ENCODE measurements around the gene STRADA. TPM values are rescaled to one million over a fixed set of nuclear protein-coding genes. Genes with fewer than 3 reads are reported as not detected.
A peak's percentile ranks its signal among the peaks of the same experiment; 100 is the strongest.

STRADA gene
- total RNA-seq, 2 donors from 2014 or later, result 15.6 to 19.9 TPM

GRCh38 chr17:63753215-63753614 is 11.6 kb upstream of the STRADA start:
- Histone ChIP-seq H3K4me1 (no peaks in the 10 kb centered on the region), H3K9ac (ENCODE audit: low read depth in 2 of 2, low read length in 2 of 2) (no peak overlapping the region), H3K4me3 (no peak overlapping the region), H3K27me3 (no peaks in the 10 kb centered on the region), H3K9me3 (no peaks in the 10 kb centered on the region), H3K27ac (no peak overlapping the region), H3K36me3 (no peaks in the 10 kb centered on the region)
- TF ChIP-seq, protein P1, sequence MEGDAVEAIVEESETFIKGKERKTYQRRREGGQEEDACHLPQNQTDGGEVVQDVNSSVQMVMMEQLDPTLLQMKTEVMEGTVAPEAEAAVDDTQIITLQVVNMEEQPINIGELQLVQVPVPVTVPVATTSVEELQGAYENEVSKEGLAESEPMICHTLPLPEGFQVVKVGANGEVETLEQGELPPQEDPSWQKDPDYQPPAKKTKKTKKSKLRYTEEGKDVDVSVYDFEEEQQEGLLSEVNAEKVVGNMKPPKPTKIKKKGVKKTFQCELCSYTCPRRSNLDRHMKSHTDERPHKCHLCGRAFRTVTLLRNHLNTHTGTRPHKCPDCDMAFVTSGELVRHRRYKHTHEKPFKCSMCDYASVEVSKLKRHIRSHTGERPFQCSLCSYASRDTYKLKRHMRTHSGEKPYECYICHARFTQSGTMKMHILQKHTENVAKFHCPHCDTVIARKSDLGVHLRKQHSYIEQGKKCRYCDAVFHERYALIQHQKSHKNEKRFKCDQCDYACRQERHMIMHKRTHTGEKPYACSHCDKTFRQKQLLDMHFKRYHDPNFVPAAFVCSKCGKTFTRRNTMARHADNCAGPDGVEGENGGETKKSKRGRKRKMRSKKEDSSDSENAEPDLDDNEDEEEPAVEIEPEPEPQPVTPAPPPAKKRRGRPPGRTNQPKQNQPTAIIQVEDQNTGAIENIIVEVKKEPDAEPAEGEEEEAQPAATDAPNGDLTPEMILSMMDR (IDR thresholded peaks at IDR 0.05), result no peak
- intact Hi-C loops (cut with DNase I), result no loop called here
- DNase-seq, result no peak

DNA sequence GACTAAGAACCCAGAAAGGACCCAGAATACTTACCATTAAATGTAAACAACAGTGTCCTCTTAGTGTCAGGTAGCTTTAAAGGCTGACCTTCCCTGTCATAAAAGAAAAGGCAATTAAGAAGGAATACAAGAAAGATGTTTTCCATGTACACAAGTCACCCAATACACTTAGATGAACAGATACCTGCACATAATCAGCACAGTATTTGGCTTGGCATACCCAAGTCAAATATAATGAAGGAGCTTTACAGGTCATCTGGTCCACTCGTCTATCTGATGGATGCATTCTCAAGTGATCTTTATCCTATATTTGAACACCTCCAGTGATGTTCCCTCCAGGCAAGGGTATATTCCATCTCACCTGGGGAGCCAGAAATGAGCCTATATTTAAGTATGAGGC is 11.1 kb upstream of the STRADA start:
- H3K9me3 ChIP-seq, result no peaks in the 10 kb centered on the region
- H3K9ac ChIP-seq (ENCODE audit: low read depth in 2 of 2, low read length in 2 of 2), result no peak overlapping the region
- H3K27ac ChIP-seq, result no peak overlapping the region
- TF ChIP-seq, protein P1 (IDR thresholded peaks at IDR 0.05), result no peak
- H3K27me3 ChIP-seq, result no peaks in the 10 kb centered on the region
- H3K4me3 ChIP-seq, result no peak overlapping the region
- intact Hi-C loops (cut with DNase I), result no loop called here
- DNase-seq, result no peak
- no peaks in the 10 kb centered on the region for H3K4me1 ChIP-seq
- no peaks in the 10 kb centered on the region for H3K36me3 ChIP-seq

DNA sequence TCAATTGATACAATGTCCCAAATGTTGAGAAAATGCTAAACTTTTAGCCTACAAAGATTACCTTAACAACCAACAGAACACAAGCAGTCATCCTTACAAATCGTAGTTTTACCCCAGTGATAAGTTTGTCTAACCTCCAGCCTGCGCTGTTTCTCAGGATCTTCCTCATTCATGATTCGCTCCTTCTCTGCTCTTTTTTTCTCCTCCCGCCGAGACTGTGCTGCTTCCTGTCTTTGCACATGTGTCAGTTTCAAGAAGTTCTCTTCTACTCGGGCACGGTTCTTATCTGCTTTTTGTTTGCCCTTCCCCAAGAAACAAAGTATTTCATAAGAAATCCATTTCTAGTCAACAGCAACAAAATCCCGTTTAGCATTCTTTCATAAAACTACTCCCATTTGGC is 10.2 kb upstream of the STRADA start:
- H3K4me3 ChIP-seq, result no peak overlapping the region
- no peak overlapping the region for H3K27ac ChIP-seq
- intact Hi-C loops (cut with DNase I), result no loop called here
- DNase-seq, result no peak
- H3K9ac ChIP-seq (ENCODE audit: low read depth in 2 of 2, low read length in 2 of 2), result no peak overlapping the region
- TF ChIP-seq, protein P1 (IDR thresholded peaks at IDR 0.05), result no peak
- no peaks in the 10 kb centered on the region for H3K9me3 ChIP-seq
- H3K4me1 ChIP-seq, result no peaks in the 10 kb centered on the region
- H3K27me3 ChIP-seq, result no peaks in the 10 kb centered on the region
- no peaks in the 10 kb centered on the region for H3K36me3 ChIP-seq

DNA sequence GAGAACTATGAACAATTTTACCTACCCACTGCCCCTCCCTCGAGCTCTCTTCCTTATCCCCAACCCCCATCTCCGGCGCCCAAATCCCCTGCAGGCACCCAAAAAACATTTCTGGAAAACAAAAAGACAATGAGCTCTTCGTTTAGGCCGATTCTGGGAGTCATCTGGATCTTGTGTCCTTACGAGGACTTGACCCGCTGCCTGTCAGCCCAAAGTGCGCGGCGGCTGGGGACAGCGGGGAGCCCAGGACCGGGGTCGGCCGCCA is 524 bp downstream of the STRADA start:
- TF ChIP-seq, protein P1 (IDR thresholded peaks at IDR 0.05), result no peak
- no peaks in the 10 kb centered on the region for H3K4me1 ChIP-seq
- DNase-seq, result no peak
- no peaks in the 10 kb centered on the region for H3K27me3 ChIP-seq
- intact Hi-C loops (cut with DNase I), result no loop called here
- no peaks in the 10 kb centered on the region for H3K9me3 ChIP-seq
- no peaks in the 10 kb centered on the region for H3K36me3 ChIP-seq
- H3K9ac ChIP-seq (ENCODE audit: low read depth in 2 of 2, low read length in 2 of 2), result peak overlapping the region; percentile 93
- peak overlapping the region; percentile 98 for H3K27ac ChIP-seq
- H3K4me3 ChIP-seq, result peak overlapping the region; percentile 71

DNA sequence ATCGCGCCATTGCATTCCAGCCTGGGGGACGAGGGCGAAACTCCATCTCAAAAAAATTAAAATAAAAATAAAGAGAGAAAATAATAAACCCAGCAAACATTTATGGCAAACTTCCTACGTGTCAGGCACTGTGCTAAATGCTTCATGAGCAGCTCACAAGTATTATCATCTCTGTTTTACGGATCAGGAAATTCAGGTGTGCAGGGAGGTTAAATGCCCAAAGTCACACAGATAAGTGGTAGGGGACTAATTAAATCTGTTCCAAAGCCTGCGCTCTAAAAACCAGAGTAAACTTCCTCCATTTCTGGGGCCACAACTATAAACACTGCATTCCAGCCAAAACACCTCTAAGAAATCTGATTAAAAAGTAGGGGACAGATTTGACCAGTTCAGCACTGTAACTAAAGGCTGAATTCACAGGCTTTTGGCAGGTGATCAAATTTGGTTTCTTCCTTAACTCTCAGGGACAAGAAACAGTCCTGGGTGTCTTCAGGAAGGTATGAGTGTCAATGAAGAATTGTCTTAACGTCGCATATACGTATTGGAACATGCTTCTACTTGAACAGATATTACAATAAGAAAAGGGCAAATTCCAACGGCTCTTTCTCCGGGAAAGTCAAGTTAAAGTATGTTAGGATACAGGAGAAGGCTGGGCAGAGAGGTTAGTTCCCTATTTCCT is 996 bp downstream of the STRADA start:
- no peaks in the 10 kb centered on the region for H3K4me1 ChIP-seq
- no peaks in the 10 kb centered on the region for H3K27me3 ChIP-seq
- H3K9ac ChIP-seq (ENCODE audit: low read depth in 2 of 2, low read length in 2 of 2), result peak overlapping the region; percentile 93
- peak; percentile 32 for DNase-seq
- peak overlapping the region; percentile 98 for H3K27ac ChIP-seq
- TF ChIP-seq, protein P1 (IDR thresholded peaks at IDR 0.05), result no peak
- no peaks in the 10 kb centered on the region for H3K9me3 ChIP-seq
- no peaks in the 10 kb centered on the region for H3K36me3 ChIP-seq
- H3K4me3 ChIP-seq, result peak overlapping the region; percentile 71
- intact Hi-C loops (cut with DNase I), result no loop called here

All from colonic mucosa (tissue), 4 donors.